PC-3 (cell line): ENCODE results near the gene GPR78.

ENCODE experiments used
- CTCF ChIP-seq: fragments of 300-600 bp; sonication (generic); conservative IDR thresholded peaks from 2 replicates; pipeline ENCODE4 v1.5.1; 2017; ENCODE audit warnings: antibody characterized with exemption, low read depth, mild to moderate bottlenecking, low read length
- EZH2 ChIP-seq: fragments of 300-600 bp; sonication (generic); IDR thresholded peaks from one replicate; pipeline ENCODE4 v1.6.1; 2017; ENCODE audit warnings: antibody characterized with exemption, mild to moderate bottlenecking, low read length; ENCODE audit not compliant: unreplicated experiment
- EZH2phosphoT487 ChIP-seq: fragments of 300-600 bp; sonication (generic); IDR thresholded peaks from 2 replicates; pipeline ENCODE4 v1.6.1; 2018; ENCODE audit warnings: mild to moderate bottlenecking, antibody characterized with exemption, low read length, borderline replicate concordance

GRCh38 chr4:8599657-8600056 lies 19.5 kb downstream of the GPR78 start:
- TF ChIP-seq CTCF, result no peak
- TF ChIP-seq EZH2phosphoT487, result no peak
- no peak for TF ChIP-seq EZH2
